Prostate gland (tissue), 2 donors: ENCODE measurements around the gene TSPYL4.

Experiments
- CTCF ChIP-seq, 4 experiments: fragments of 200-600 bp in 2 of 4; fragments of 450-650 bp in 2 of 4; sonication (generic) in 2 of 4; IDR thresholded peaks; 1 replicate in 3 of 4; 2 replicates in 1 of 4; pipeline ENCODE4 v1.5.1; 2016 to 2019; ENCODE audit warnings: antibody characterized with exemption in 4 of 4, mild to moderate bottlenecking in 2 of 4, moderate library complexity in 2 of 4
- POLR2A ChIP-seq: fragments of 450-650 bp; IDR thresholded peaks from one replicate; pipeline ENCODE4 v1.6.1; 2016; ENCODE audit warnings: antibody characterized with exemption, mild to moderate bottlenecking
- POLR2AphosphoS5 ChIP-seq: sonication (generic); formaldehyde crosslinking; IDR thresholded peaks from one replicate; pipeline ENCODE4 v1.6.1; 2017; ENCODE audit warnings: antibody characterized with exemption

GRCh38 chr6:116277124-116277523, 23.2 kb upstream of the TSPYL4 start:
- TF ChIP-seq POLR2AphosphoS5 (no peak), CTCF (IDR thresholded peaks at IDR 0.05) (no peak), POLR2A (no peak)
